Endometrial microvascular endothelial cells (primary cell): ENCODE data around the gene ZNF883. TPM values are rescaled to one million over a fixed set of nuclear protein-coding genes. Genes with fewer than 3 reads are reported as not detected.
"Not testable (repeated sequence)": the region's sequence is repeated elsewhere in the genome, so short reads cannot be mapped to it uniquely, and the experiment has no call there.

ENCODE experiments used
- in situ Hi-C: cut with HindIII; loops from 2 replicates; pipeline ENCODE4 v1.10.0; 2017; ENCODE audit warnings: low sequenced_read_pairs, low pct_unique_long_range_greater_than_20kb; ENCODE audit errors: inconsistent ontology term
- total RNA-seq: library from RNA; depleted of rRNA; stranded (reverse); fragments of >200 nt; gene quantifications from one replicate; pipeline ENCODE4 v1.2.3, GENCODE V29; 2015; ENCODE audit errors: inconsistent ontology term

The ZNF883 gene
- not detected for total RNA-seq

- in situ Hi-C loops: no loop called here
Measured at GRCh38 chr9:113011911-113012381, at the start of gene ZNF883. ZNF883 (minus strand) TSS chr9:113012192.

GRCh38 chr9:113061072-113061850, 49.3 kb upstream of the ZNF883 start:
- in situ Hi-C loops: not testable (repeated sequence)

GRCh38 chr9:113059581-113060284, 47.7 kb upstream of the ZNF883 start:
- in situ Hi-C loops: not testable (repeated sequence)

- in situ Hi-C loops: no loop called here
Measured at GRCh38 chr9:113057193-113057592, 45.2 kb upstream of the ZNF883 start.

- in situ Hi-C loops: no loop called here
Measured at GRCh38 chr9:113056191-113057106, 44.5 kb upstream of the ZNF883 start, which contains the start of gene ZFP37. ZFP37 (minus strand) TSS chr9:113056724; CDS start chr9:113056688, 36 bp downstream.

GRCh38 chr9:113042884-113043657, 31.1 kb upstream of the ZNF883 start:
- in situ Hi-C loops: no loop called here

- in situ Hi-C loops: no loop called here
Measured at GRCh38 chr9:113026200-113026599, 14.2 kb upstream of the ZNF883 start.

- in situ Hi-C loops: no loop called here
Measured at GRCh38 chr9:113018247-113018646, 6.3 kb upstream of the ZNF883 start.

GRCh38 chr9:113012492-113012891, 500 bp upstream of the ZNF883 start:
- in situ Hi-C loops: no loop called here

- in situ Hi-C loops: no loop called here
Measured at GRCh38 chr9:113005777-113006176, 6.2 kb downstream of the ZNF883 start.

- in situ Hi-C loops: no loop called here
Measured at GRCh38 chr9:112997236-112997941, 14.6 kb downstream of the ZNF883 start.

- in situ Hi-C loops: no loop called here
Measured at GRCh38 chr9:112971415-112971814, 40.6 kb downstream of the ZNF883 start.

GRCh38 chr9:112970939-112971338, 41.1 kb downstream of the ZNF883 start:
- in situ Hi-C loops: no loop called here

- in situ Hi-C loops: no loop called here
Measured at GRCh38 chr9:112969730-112970129, 42.3 kb downstream of the ZNF883 start.

GRCh38 chr9:112955550-112955949, 56.4 kb downstream of the ZNF883 start:
- in situ Hi-C loops: no loop called here

- in situ Hi-C loops: no loop called here
Measured at GRCh38 chr9:112945620-112946208, 66.3 kb downstream of the ZNF883 start.

GRCh38 chr9:112939418-112939817, 72.6 kb downstream of the ZNF883 start:
- in situ Hi-C loops: no loop called here
